Hypothalamus (tissue), 51 donors: ENCODE results near the gene UBA52.

Experiments
- DNase-seq, 51 donors: peaks; one replicate each; lab custom pipeline; 2025; lab: John Stamatoyannopoulos, UW

Gene UBA52

GRCh38 chr19:18605546-18606280 is 34.1 kb downstream of the UBA52 start:
- no peak for DNase-seq

GRCh38 chr19:18606281-18607225 is 34.9 kb downstream of the UBA52 start, which contains the start of gene CRLF1:
Gene CRLF1 (minus strand): TSS chr19:18606799. CDS start chr19:18606656, 143 bp downstream.
- DNase-seq = no peak

DNA sequence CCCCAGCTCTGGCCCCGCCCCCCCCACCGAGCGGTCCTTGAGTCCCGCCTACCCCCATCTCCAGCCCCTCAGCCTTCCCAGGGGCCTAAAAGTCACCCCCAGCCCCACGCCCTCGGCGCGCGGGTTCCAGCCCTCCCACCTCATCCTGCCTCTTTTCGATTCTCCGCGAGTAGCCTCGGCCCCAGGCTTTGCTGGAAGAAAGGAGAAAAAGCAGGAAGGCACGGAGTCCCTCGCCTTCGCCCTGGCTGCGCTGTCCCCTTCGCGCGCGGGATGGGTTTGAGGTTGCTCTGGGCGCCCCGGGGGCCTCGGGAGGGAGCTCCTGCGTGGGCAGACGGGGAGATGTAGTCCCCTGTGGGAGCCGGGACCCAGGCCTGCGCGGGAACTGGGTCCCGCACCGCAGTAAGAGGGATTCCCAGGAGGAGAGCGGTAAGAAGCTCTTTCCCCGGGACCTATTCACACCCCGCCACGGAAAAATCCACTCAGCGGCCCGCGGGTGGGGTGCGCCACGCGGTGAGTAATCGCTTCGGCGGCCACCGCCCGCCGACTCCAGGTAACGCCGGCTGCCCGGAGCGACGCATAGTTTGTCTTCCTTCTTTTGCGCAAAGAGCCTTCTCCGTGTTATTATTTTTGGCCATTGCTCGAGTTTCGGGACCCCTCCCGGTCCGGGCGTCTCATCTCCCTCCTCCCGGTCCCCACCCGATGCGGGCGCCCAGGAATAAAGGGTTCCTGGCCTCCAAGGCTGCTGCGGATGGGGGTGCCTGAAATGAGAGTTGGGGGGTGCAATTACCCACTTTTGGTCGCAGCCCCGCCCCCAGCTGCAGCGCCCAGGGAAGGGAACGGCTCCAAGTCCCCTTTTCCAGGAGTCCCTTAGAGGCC is 35.8 kb downstream of the UBA52 start:
- DNase-seq = peak in 1 of 51 donors; percentile 14

GRCh38 chr19:18608102-18608804 is 36.6 kb downstream of the UBA52 start:
- DNase-seq = no peak

GRCh38 chr19:18608805-18609716 is 37.4 kb downstream of the UBA52 start:
- no peak for DNase-seq

- no peak for DNase-seq
These were observed 38.0 kb downstream of the UBA52 start for GRCh38 chr19:18609717-18610051.

DNA sequence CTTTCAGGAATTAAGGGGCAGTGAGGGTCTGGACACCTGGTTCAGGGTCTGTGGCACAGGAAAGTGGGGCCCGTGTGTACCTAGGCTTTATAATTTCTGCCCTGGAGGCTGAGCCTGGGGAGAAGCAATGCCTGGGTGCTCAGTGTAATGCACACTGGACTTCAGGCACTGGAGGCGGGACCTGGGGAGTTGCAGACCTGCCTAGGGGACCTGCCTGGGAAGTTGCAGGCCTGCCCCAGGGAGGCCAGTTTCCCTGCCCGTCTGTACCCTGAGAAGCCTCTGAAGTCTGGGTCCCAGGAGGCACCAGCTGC is 38.5 kb downstream of the UBA52 start:
- DNase-seq = no peak

DNA sequence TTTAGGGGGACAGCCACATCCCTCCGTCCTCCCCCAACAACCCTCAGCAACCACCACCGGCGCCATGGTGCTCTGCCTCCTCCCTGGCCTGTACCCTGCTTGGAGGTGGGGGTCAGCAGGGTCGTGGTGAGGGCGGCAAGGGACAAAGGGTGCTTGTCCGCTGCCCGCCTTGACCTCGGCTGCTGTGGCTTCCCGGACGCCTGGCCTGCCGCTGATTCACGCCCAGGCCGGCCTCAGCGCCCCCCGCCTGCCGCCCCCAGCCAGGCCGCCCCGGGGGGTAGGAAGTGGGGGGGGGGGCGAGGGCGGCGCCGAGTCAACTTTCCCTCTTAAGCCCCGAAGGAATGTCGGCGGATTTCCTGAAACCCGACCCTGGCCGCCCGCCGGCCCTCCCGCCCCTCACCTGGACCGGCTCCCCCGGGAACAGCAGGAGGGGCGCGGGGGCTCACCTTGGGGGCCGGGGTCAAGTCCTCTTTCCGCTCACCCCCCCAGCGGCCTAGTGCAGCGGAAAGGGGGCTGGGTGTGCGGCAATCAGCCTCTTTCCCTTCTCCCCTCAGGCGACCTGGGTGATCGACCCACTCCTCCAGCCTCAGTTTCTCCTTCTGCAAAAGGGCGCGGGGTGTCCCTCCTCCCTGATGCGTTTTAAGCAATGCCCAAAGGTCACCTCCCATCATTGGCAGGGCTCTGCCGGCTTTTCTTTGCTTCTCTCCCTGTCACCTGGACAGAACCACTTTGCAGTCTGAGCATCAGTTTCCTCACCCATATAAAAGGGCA is 39.1 kb downstream of the UBA52 start:
- no peak for DNase-seq

DNA sequence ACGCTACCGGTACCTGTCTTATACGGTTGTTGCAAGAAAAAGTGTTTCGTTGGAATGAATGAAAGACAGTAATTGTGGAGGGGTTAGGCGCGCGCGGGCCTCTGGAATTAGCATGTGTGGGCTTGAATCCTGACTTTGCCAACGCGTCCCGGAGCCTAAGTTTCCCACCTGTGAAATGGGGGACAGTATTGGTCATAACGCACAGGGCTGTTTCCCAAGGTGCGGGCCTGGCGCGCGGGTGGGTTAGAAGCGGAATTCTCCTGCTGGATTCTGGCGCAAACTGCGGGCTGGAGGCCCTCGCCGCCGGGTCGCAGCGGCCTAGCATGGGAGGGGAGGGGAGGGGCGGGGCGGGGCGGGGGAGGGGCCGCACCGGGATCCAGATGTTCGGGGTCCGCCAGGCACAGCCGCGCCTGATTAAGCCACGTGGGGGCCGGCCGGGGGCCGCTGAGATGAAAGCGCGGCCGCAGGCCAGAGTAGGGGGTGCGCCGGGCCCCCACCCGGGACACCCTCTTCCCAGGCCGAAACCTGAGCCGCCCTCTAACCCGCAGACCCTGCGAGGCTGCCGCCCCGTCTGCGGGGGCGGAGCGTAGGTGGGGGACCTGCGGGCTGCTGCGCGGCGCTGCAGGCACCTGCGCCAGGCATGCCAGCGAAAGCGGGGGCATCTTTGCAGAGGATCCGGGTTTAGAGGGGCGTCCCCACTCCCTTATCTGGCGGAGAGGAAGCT is 39.8 kb downstream of the UBA52 start:
- DNase-seq = no peak

GRCh38 chr19:18612051-18612771 is 40.6 kb downstream of the UBA52 start:
- peak in 2 of 51 donors; percentile 50 to 51 for DNase-seq

DNA sequence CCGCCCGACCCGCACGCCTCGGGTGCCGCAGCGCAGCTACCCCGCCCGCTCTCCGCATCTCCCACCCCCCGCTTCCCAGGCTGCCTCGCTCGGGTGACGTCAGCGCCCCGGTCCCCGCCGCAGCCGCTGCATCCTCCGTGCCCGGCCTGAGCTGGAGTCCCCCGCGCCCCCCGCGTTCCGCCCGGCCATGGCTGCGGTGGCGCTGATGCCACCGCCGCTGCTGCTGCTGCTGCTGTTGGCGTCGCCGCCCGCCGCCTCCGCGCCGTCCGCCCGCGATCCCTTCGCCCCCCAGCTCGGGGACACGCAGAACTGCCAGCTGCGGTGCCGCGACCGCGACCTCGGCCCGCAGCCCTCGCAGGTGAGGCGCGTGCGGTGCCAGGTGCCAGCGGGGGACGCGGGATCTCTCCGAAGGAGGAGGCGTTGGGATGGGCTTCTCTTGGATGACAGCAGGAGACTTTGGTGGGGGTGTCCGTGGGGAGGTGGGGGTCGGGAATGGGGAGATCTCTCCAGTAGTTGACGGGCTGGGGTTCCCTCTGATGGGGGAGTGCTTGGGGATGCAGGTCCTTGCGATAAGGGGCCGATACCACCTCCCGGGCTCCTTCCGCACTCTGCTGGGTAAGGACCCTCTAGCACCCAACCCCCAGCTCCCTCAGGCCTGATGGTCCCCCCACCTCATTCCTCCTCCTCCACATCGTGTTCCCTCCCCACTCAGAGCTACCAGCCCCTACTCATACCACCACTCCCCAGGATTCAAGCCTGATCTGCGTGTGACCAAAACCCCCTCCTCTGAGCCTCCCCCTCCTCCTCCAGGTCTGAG is 41.3 kb downstream of the UBA52 start, which contains the start of gene TMEM59L:
Gene TMEM59L, plus strand, starts transcription at position 99 of the 817 bp plus-strand sequence. Its CDS starts 89 bp downstream, at position 188.
- peak in 42 of 51 donors; percentile 8 to 77 (median 43) for DNase-seq

DNA sequence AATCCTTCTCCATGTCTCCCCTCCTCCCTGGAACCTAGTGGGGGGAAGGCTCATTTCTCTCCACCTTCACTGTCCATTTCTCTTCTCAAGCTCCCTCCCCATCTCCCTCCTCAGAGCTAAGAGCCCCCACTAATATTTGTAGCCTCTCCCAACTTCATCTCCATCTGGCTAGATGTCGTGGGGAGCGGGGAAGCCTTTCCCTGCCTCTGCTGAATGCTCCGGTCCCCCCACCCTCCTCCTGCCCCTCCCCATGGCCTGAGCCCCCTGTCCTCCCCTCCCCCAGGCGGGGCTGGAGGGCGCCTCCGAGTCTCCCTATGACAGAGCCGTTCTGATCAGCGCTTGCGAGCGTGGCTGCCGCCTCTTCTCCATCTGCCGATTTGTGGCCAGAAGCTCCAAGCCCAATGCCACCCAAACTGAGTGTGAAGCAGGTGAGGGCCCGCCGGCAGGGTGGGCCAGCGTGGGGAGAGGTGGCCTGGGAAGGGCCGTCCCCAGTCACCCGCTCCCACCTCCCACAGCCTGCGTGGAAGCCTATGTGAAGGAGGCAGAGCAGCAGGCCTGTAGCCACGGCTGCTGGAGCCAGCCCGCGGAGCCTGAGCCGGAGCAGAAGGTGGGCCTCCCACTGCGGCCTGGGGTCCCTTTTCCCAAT is 42.1 kb downstream of the UBA52 start:
- DNase-seq = peak in 4 of 51 donors; percentile 5 to 36 (median 21)

- no peak for DNase-seq
These were observed 44.4 kb downstream of the UBA52 start for GRCh38 chr19:18616023-18616422.

- no peak for DNase-seq
These were observed 45.9 kb downstream of the UBA52 start for GRCh38 chr19:18617562-18617961.

- DNase-seq = no peak
These were observed 46.6 kb downstream of the UBA52 start for GRCh38 chr19:18618236-18618635.
